HFF-Myc (cell line): ENCODE data around the gene MYLK.

Experiments used
- DNase-seq: peaks from one replicate; pipeline ENCODE4 v3.0.0-alpha.2; 2011; ENCODE audit warnings: low read depth; ENCODE audit errors: extremely low read depth
- H3K4me3 ChIP-seq: replicated peaks from 2 replicates; pipeline ENCODE4 v1.5.1; 2011; ENCODE audit warnings: low read depth, mild to moderate bottlenecking, control low read depth, low read length
- TF ChIP-seq, protein P1 (sequence below): IDR thresholded peaks from 2 replicates; pipeline ENCODE4 v1.5.1; 2012; ENCODE audit warnings: mild to moderate bottlenecking, low read depth, low read length, control low read depth; ENCODE audit errors: missing control alignments

The MYLK gene

DNA sequence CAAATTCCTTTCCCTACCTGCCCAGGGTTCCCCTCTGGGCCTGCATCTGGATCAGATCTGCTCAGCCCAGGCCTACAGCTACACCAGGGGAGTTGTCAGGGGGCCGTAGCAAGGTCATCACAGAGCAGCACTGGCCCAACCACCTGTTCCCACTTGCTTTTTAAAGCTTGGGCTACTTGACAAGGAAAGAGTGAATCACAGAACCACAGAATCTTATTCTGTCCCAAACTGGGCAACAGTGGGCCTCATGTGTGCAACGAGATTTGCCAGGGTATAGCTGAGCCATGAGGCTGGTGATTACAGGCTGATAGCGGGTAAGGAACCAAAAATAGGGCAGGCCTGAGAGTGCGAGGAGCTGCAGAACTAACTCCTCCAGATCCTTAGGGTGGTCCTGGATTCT lies 66.7 kb downstream of the MYLK start:
- no peak overlapping the region for H3K4me3 ChIP-seq
- no peak for DNase-seq
- TF ChIP-seq, protein P1, sequence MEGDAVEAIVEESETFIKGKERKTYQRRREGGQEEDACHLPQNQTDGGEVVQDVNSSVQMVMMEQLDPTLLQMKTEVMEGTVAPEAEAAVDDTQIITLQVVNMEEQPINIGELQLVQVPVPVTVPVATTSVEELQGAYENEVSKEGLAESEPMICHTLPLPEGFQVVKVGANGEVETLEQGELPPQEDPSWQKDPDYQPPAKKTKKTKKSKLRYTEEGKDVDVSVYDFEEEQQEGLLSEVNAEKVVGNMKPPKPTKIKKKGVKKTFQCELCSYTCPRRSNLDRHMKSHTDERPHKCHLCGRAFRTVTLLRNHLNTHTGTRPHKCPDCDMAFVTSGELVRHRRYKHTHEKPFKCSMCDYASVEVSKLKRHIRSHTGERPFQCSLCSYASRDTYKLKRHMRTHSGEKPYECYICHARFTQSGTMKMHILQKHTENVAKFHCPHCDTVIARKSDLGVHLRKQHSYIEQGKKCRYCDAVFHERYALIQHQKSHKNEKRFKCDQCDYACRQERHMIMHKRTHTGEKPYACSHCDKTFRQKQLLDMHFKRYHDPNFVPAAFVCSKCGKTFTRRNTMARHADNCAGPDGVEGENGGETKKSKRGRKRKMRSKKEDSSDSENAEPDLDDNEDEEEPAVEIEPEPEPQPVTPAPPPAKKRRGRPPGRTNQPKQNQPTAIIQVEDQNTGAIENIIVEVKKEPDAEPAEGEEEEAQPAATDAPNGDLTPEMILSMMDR = no peak

DNA sequence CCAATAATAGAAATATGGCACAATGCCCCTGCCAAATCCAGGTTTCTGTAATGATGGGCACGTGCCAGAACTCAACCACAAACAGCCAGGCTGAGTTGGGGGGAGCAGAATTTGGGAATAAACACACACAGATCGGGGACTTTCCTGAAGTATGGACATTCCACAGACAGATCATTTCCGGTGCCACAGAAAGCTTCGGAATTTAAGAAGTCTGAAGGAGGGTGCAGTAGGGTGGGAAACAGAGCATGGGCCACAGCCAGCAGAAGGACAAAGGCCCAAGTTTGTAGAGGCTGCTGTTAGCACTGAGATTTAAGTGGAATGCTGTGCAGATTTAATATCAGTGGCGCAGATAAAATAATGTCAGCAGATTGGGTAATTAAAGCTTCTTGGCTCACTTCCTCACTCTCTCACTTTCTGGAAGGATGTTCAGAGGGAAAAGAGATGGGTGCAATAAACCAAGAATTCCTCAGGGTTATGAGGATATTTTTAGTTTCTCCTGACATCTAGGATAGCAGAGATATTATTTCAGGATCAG lies 67.4 kb downstream of the MYLK start:
- DNase-seq = peak; percentile 51
- TF ChIP-seq, protein P1 = no peak
- no peak overlapping the region for H3K4me3 ChIP-seq

DNA sequence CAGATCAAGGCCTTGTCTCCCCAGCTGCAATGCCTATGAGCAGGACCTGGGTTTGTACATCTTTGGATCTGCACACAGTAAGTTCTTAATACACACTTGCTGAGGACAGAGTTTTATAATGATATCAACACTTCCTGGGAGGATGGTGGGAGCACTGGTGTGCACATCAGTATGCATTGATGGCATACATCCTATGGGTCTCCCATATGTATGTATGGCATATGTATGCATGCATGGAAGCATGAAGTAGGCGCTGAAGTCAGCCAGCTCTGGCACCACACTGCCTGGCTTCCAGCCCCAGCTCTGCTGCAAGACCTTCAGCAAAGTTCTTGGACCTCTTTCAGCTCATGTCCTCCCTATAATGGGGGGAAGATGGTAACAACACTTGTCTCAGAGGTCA lies 68.2 kb downstream of the MYLK start:
- TF ChIP-seq, protein P1 = no peak
- no peak for DNase-seq
- H3K4me3 ChIP-seq = no peak overlapping the region

DNA sequence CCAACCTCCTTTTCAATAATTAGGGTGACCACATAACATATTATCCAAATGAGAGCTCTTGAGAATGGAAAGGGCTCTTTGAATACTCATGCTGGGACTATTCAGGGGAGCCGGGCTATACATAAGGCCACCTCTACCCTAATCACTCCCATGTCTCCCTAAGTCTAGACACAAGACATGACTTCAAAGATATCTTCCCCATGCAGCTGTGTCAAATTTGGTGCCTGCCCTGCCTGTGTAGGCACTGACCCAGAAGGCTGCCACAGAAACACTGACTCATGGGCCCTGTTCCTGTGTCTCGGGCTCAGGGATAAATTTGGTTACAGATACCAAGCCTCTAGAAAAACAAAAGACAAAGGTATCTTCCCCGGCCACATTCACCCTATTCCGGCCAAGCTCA lies 70.3 kb downstream of the MYLK start:
- no peak for DNase-seq
- no peak overlapping the region for H3K4me3 ChIP-seq
- TF ChIP-seq, protein P1 = no peak

DNA sequence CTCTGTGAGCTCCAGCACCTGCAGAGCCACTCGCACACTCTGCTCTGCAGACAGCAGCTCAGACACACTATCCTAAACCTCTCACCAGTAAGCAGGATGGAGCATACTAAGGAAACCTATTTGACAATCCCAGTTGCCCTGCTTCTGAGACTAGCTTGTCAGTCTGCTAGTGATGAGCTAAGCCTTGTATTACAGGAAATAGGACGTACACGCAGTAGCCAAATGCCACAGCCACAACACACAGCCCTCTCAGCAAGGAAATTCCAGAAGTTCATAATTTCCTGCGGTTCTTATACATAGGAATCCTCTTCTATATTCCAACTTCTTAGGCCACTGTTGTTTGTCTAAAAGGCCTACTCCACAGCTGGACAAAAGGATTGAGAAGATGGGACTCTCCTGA lies 74.5 kb downstream of the MYLK start:
- DNase-seq = no peak
- H3K4me3 ChIP-seq = no peak overlapping the region
- TF ChIP-seq, protein P1 = no peak

DNA sequence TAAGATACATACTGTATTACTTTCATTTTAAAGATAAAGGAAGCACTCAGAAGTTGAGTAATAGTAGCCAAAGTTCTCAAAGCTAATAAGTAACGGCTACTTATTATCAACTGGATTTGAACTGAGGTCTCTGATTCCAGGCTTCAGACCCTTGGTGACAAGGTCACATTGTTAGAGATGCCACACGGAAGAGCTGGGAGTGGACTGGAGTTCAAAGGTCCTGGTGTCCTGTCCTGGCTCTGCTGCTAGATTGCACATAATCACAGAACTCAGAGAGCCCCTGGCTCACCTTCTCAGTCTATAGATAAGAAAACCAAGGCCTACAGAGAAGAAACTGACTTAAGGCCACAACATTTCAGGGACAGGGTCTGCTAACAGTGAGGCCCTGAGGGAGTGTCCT lies 75.3 kb downstream of the MYLK start:
- no peak overlapping the region for H3K4me3 ChIP-seq
- TF ChIP-seq, protein P1 = no peak
- DNase-seq = no peak

DNA sequence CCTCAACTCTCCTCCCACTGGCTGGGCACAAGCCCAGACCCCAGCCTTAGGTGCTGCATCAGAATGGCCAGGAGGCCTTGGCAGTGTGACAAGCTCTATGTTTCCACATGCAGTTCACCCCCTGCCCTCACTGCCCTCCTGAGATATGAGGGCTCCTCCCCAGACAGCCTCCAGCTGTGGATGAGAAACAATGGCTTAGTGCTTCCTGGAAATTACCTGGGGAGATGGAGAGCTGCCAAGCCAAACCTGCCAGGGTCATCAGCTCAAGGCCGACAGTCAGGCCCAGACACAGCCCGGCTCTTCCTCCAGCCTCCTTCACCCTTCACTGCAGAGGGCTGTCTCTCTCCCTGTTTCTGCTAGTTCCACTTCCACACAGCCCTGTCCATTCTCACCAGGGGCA lies 76.3 kb downstream of the MYLK start:
- DNase-seq = no peak
- TF ChIP-seq, protein P1 = no peak

More for the DNA sequence above, 76.3 kb downstream of the MYLK start:
- H3K4me3 ChIP-seq = no peak overlapping the region
